ENCODE measurements around the gene IL4I1.
A peak's percentile ranks its signal among the peaks of the same experiment; 100 is the strongest.

The IL4I1 gene

GRCh38 chr19:49874503-49875157 lies 22.1 kb downstream of the IL4I1 start:
- Histone ChIP-seq H3K4me2 (peak overlapping the region; percentile 81; the same call in 1 of the 2 replicates), H4K20me1 (ENCODE audit: insufficient read depth) (no peaks in the 10 kb centered on the region), H2AFZ (ENCODE audit: low read depth) (no peak overlapping the region), H3K27me3 (ENCODE audit: insufficient read depth, low read depth) (no peaks in the 10 kb centered on the region), H3K4me1 (ENCODE audit: low read depth, poor library complexity, severe bottlenecking) (peaks cover 30% of the 10 kb centered on the region), H3K27ac (no peak overlapping the region; the same call in 1 of the 2 replicates), H3K36me3 (ENCODE audit: insufficient read depth) (no peaks in the 10 kb centered on the region), H3K4me3 (IDR thresholded peaks at IDR 0.05; ENCODE audit: insufficient read depth, low read depth, low read length) (no peak overlapping the region), H3K79me2 (ENCODE audit: insufficient read depth, low read depth) (peaks cover 23% of the 10 kb centered on the region), H3K9ac (no peak overlapping the region)
- TF ChIP-seq CTCF (conservative IDR thresholded peaks at IDR 0.05; ENCODE audit: low read depth, low read length), result no peak

GRCh38 chr19:49873834-49874233 lies 22.9 kb downstream of the IL4I1 start:
- H3K9ac ChIP-seq, result no peak overlapping the region
- H2AFZ ChIP-seq (ENCODE audit: low read depth), result no peak overlapping the region
- no peaks in the 10 kb centered on the region for H3K27me3 ChIP-seq (ENCODE audit: insufficient read depth, low read depth)
- TF ChIP-seq CTCF (conservative IDR thresholded peaks at IDR 0.05; ENCODE audit: low read depth, low read length), result no peak
- no peaks in the 10 kb centered on the region for H4K20me1 ChIP-seq (ENCODE audit: insufficient read depth)
- peaks cover 27% of the 10 kb centered on the region for H3K4me1 ChIP-seq (ENCODE audit: low read depth, poor library complexity, severe bottlenecking)
- H3K4me2 ChIP-seq, result no peak overlapping the region
- no peak overlapping the region for H3K4me3 ChIP-seq (IDR thresholded peaks at IDR 0.05; ENCODE audit: insufficient read depth, low read depth, low read length)
- no peaks in the 10 kb centered on the region for H3K36me3 ChIP-seq (ENCODE audit: insufficient read depth)
- no peak overlapping the region for H3K27ac ChIP-seq
- peaks cover 23% of the 10 kb centered on the region for H3K79me2 ChIP-seq (ENCODE audit: insufficient read depth, low read depth)

- Histone ChIP-seq H2AFZ (ENCODE audit: low read depth) (no peak overlapping the region), H3K4me1 (ENCODE audit: low read depth, poor library complexity, severe bottlenecking) (peaks cover 28% of the 10 kb centered on the region), H4K20me1 (ENCODE audit: insufficient read depth) (no peaks in the 10 kb centered on the region), H3K27ac (no peak overlapping the region), H3K9ac (no peak overlapping the region), H3K4me3 (IDR thresholded peaks at IDR 0.05; ENCODE audit: insufficient read depth, low read depth, low read length) (no peak overlapping the region), H3K36me3 (ENCODE audit: insufficient read depth) (no peaks in the 10 kb centered on the region), H3K79me2 (ENCODE audit: insufficient read depth, low read depth) (peaks cover 23% of the 10 kb centered on the region), H3K27me3 (ENCODE audit: insufficient read depth, low read depth) (no peaks in the 10 kb centered on the region), H3K4me2 (no peak overlapping the region)
- TF ChIP-seq CTCF (conservative IDR thresholded peaks at IDR 0.05; ENCODE audit: low read depth, low read length), result no peak
Observed at GRCh38 chr19:49873129-49873521, 23.6 kb downstream of the IL4I1 start.

GRCh38 chr19:49872245-49873128 lies 24.2 kb downstream of the IL4I1 start:
- Histone ChIP-seq H3K4me1 (ENCODE audit: low read depth, poor library complexity, severe bottlenecking) (peaks cover 34% of the 10 kb centered on the region), H3K27me3 (ENCODE audit: insufficient read depth, low read depth) (no peaks in the 10 kb centered on the region), H3K4me2 (no peak overlapping the region), H3K36me3 (ENCODE audit: insufficient read depth) (no peaks in the 10 kb centered on the region), H3K9ac (no peak overlapping the region), H3K27ac (no peak overlapping the region), H4K20me1 (ENCODE audit: insufficient read depth) (no peaks in the 10 kb centered on the region), H3K4me3 (IDR thresholded peaks at IDR 0.05; ENCODE audit: insufficient read depth, low read depth, low read length) (no peak overlapping the region), H3K79me2 (ENCODE audit: insufficient read depth, low read depth) (peaks cover 23% of the 10 kb centered on the region), H2AFZ (ENCODE audit: low read depth) (no peak overlapping the region)
- TF ChIP-seq CTCF (conservative IDR thresholded peaks at IDR 0.05; ENCODE audit: low read depth, low read length), result no peak

All from KMS-11 (cell line).